Measurements from ENCODE around the gene PEX14.

PEX14 gene

DNA sequence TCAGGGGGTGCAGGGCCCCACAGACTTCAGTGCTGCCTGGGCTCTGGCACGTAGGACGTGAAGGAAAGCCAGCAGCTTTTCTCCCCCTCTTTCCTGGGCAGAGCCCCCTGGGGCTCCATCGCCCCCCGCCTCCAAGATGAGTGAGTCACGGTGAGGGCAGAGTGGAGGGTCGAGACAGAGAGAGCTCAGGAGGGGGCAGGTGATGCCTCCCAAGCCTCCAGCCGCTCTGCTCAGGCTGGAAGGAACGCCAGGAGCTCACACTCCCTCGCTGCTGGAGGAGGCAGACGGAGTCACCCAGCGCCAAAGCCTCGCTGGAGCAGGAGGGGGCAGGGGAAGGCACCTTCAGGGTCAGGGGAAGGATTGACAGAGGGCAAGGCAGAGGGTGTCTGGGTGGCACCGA lies 202.2 kb downstream of the PEX14 start:
- no peak overlapping the region for H3K4me3 ChIP-seq (ENCODE audit: low read length)
- TF ChIP-seq, protein P1, sequence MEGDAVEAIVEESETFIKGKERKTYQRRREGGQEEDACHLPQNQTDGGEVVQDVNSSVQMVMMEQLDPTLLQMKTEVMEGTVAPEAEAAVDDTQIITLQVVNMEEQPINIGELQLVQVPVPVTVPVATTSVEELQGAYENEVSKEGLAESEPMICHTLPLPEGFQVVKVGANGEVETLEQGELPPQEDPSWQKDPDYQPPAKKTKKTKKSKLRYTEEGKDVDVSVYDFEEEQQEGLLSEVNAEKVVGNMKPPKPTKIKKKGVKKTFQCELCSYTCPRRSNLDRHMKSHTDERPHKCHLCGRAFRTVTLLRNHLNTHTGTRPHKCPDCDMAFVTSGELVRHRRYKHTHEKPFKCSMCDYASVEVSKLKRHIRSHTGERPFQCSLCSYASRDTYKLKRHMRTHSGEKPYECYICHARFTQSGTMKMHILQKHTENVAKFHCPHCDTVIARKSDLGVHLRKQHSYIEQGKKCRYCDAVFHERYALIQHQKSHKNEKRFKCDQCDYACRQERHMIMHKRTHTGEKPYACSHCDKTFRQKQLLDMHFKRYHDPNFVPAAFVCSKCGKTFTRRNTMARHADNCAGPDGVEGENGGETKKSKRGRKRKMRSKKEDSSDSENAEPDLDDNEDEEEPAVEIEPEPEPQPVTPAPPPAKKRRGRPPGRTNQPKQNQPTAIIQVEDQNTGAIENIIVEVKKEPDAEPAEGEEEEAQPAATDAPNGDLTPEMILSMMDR (IDR thresholded peaks at IDR 0.05; ENCODE audit: low read depth, low read length) = no peak
- no peak for TF ChIP-seq EZH2phosphoT487 (IDR thresholded peaks at IDR 0.05; ENCODE audit: low read depth)
- no peaks in the 10 kb centered on the region for H3K36me3 ChIP-seq (replicated peaks; ENCODE audit: low read depth, low read length)
- no peak overlapping the region for H3K27ac ChIP-seq (ENCODE audit: low read length)
- no peaks in the 10 kb centered on the region for H3K79me2 ChIP-seq (ENCODE audit: low read length)
- H4K20me1 ChIP-seq (ENCODE audit: insufficient read depth, low read length) = no peaks in the 10 kb centered on the region
- no peak overlapping the region for H2AFZ ChIP-seq (ENCODE audit: low read depth, low read length)
- no peaks in the 10 kb centered on the region for H3K4me1 ChIP-seq (ENCODE audit: low read length)
- H3K9ac ChIP-seq (ENCODE audit: low read length) = no peak overlapping the region
- H3K9me3 ChIP-seq (ENCODE audit: insufficient read depth, low read length) = no peaks in the 10 kb centered on the region
- H3K4me2 ChIP-seq (ENCODE audit: low read length) = no peak overlapping the region
- no peaks in the 10 kb centered on the region for H3K27me3 ChIP-seq (ENCODE audit: low read depth, low read length)

DNA sequence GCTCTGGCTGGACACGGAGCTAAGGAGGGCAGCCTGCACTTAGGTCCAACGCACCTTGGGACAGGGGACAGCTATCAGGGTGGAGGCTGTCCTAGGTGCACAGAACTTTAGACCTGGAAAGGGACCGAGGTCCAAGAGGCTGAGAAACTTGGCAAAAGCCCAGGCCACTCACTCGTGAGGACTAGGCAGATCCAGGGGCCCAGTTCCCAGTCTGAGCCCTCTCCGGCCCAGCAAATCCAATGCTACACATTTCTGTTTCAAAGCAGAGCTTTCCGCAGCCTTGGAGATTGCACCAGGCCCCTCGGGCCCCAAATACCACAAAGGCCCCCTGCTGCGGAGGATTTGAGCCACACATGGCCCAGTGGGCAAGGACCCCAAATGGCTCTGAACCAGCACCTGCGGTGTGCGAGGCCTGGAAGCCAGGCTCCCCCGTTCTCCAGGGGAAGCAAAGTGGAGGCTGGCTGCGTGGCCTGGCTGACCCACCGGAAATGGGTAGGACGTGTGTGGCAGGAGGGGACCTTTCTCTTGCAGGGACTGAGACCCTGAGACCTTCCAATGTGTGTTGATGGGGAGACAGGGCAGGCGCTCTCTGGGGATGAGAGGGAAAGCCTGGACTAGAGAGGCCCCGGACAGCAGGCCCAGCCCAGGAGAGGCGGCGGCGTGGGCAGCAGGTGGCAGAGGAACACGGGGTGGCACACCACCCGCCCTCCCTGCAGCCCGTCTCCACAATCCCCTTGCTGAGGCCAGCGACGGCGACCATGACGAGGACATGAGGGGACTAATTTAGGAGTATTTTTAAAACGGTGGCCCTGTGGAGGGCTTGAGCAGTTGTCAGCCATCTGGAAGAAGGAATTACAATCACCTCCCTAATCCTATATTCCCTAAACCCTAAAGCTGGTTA lies 203.0 kb downstream of the PEX14 start:
- TF ChIP-seq, protein P1 (IDR thresholded peaks at IDR 0.05; ENCODE audit: low read depth, low read length) = no peak
- Histone ChIP-seq H3K9me3 (ENCODE audit: insufficient read depth, low read length) (no peaks in the 10 kb centered on the region), H3K4me1 (ENCODE audit: low read length) (no peaks in the 10 kb centered on the region), H4K20me1 (ENCODE audit: insufficient read depth, low read length) (no peaks in the 10 kb centered on the region), H3K27ac (ENCODE audit: low read length) (no peak overlapping the region), H2AFZ (ENCODE audit: low read depth, low read length) (no peak overlapping the region), H3K4me2 (ENCODE audit: low read length) (no peak overlapping the region), H3K27me3 (ENCODE audit: low read depth, low read length) (no peaks in the 10 kb centered on the region), H3K9ac (ENCODE audit: low read length) (no peak overlapping the region), H3K36me3 (replicated peaks; ENCODE audit: low read depth, low read length) (no peaks in the 10 kb centered on the region), H3K79me2 (ENCODE audit: low read length) (no peaks in the 10 kb centered on the region), H3K4me3 (ENCODE audit: low read length) (no peak overlapping the region)

DNA sequence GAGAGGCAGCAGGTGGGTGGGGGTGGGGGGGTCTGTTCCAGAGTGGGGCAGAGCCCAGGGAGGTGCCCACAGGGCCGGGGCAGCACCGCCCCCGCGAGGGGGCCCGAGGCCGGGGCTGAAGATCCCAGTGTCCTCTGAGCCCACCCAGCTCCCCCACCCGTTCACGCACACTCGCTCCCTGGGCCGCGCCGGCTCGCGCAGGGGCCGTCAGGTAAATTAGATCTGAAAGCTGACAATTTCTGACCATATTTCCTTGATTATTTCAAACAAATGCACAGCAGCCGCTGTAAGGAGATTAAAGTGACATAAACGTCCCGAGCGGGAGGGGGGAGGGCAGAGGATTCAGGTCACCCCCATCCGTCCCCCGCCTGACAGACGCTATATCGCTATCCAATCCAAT lies 203.7 kb downstream of the PEX14 start:
- Histone ChIP-seq H3K9ac (ENCODE audit: low read length) (no peak overlapping the region), H4K20me1 (ENCODE audit: insufficient read depth, low read length) (no peaks in the 10 kb centered on the region), H3K27ac (ENCODE audit: low read length) (no peak overlapping the region), H3K4me2 (ENCODE audit: low read length) (no peak overlapping the region), H3K79me2 (ENCODE audit: low read length) (no peaks in the 10 kb centered on the region), H2AFZ (ENCODE audit: low read depth, low read length) (no peak overlapping the region), H3K36me3 (replicated peaks; ENCODE audit: low read depth, low read length) (no peaks in the 10 kb centered on the region), H3K9me3 (ENCODE audit: insufficient read depth, low read length) (no peaks in the 10 kb centered on the region), H3K27me3 (ENCODE audit: low read depth, low read length) (no peaks in the 10 kb centered on the region), H3K4me3 (ENCODE audit: low read length) (no peak overlapping the region), H3K4me1 (ENCODE audit: low read length) (no peaks in the 10 kb centered on the region)
- TF ChIP-seq EZH2phosphoT487 (IDR thresholded peaks at IDR 0.05; ENCODE audit: low read depth) = no peak
- TF ChIP-seq, protein P1 (IDR thresholded peaks at IDR 0.05; ENCODE audit: low read depth, low read length) = no peak

DNA sequence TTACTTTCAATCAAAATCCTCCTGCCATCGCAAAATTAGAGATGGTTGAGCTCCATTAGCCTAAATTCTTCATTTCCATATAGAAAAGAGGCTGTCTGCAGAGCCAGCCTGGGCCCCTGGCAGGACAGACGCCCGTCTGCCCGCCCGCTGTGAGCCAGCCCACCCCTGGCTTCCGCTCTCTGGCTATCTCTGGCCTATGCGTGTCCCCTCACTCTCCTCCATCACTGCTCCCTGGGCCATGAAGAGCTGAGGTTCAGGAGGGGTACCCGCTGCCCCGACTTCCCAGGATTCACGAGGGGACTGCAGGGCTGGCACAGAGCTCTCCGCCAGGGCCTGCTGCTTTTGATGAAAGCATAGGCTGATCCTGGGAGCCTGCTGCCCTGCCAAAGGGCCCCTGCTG lies 204.1 kb downstream of the PEX14 start:
- Histone ChIP-seq H2AFZ (ENCODE audit: low read depth, low read length) (no peak overlapping the region), H3K27me3 (ENCODE audit: low read depth, low read length) (no peaks in the 10 kb centered on the region), H3K36me3 (replicated peaks; ENCODE audit: low read depth, low read length) (no peaks in the 10 kb centered on the region), H3K4me2 (ENCODE audit: low read length) (no peak overlapping the region), H3K4me3 (ENCODE audit: low read length) (no peak overlapping the region), H4K20me1 (ENCODE audit: insufficient read depth, low read length) (no peaks in the 10 kb centered on the region), H3K9me3 (ENCODE audit: insufficient read depth, low read length) (no peaks in the 10 kb centered on the region), H3K9ac (ENCODE audit: low read length) (no peak overlapping the region), H3K79me2 (ENCODE audit: low read length) (no peaks in the 10 kb centered on the region), H3K27ac (ENCODE audit: low read length) (no peak overlapping the region), H3K4me1 (ENCODE audit: low read length) (no peaks in the 10 kb centered on the region)
- TF ChIP-seq EZH2phosphoT487 (IDR thresholded peaks at IDR 0.05; ENCODE audit: low read depth) = no peak
- TF ChIP-seq, protein P1 (IDR thresholded peaks at IDR 0.05; ENCODE audit: low read depth, low read length) = no peak

Data from OCI-LY3 (cell line).